ENCODE measurements around the gene ST6GALNAC6. TPM values are rescaled to one million over a fixed set of nuclear protein-coding genes. Genes with fewer than 3 reads are reported as not detected.

ST6GALNAC6 gene
- total and polyA plus RNA-seq, 10 of the 15 experiments (the other 5 are each of a cell fraction or from before 2014, with no cell fraction given) = 0.40 to 27.0 (median 16.8) TPM

DNA sequence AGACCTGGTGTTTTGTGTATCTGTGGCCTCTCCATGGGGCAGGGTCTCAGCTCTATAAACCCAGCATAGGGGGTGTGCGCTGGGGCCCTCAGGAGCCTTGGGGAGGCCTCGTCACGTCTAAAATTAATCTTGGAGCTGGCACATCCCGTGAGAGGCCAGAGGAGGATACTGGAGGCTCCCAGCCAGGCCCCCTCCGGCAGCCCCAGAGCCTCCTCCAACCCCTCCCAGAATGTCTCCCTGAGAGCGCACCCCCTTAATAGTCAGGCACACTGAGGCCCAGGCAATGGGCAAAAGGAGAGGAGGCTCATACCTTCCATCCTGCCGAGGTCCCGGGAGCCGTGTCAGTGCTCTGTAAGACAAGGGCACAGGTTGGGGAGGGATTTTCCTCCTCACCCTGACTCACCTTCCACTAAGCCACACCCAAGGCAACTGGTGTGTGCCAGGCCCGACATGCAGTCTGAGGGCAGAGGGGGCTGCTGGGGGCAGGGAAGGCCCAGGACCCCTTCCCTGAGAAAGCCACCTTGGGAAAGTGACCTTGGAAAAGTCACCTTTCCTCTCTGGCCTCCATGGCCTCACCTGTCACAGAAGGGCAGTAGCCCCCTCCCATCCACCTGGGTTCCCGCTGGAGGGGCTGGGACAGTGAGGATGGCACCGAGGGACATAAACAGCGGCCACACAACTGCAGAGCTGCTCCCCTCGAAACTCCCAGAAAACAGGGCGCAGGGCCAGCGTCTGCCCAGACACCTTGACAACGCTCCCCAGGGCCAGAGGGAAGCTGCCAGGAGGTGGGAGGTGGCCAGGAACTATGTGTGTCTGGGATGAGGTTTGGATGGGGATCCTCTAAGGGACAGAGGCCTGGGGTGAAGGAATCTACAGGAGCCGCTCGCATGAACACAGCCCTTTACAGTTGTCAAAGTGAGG lies 24.8 kb downstream of the ST6GALNAC6 start:
- H3K27ac ChIP-seq (ENCODE audit: control insufficient read depth, insufficient read depth) = no peak overlapping the region
- ChIA-PET RAD21 (ENCODE audit: unreplicated experiment) (interaction anchor here (1.4 kb wide), 1 partner anchor 47 kb away, joined by 4 read pairs; no protein-coding TSS in a partner anchor), CTCF (interaction anchor here (0.8 to 1.0 kb wide), 3 partner anchors 47 to 139 kb away, joined by 3 to 6 read pairs (median 3); partner anchors contain the start of gene TOR2A), SMC1A (ENCODE audit: uncharacterized antibody, unreplicated experiment) (no interaction called here), POLR2A (no interaction called here)
- H3K79me2 ChIP-seq (ENCODE audit: control insufficient read depth, insufficient read depth, low read length) = no peaks in the 10 kb centered on the region
- no peaks in the 10 kb centered on the region for H3K9me3 ChIP-seq (replicated peaks; ENCODE audit: control insufficient read depth, insufficient read depth, low read length)
- no peak overlapping the region for H3K4me3 ChIP-seq
- intact Hi-C loops (cut with micrococcal nuclease; ENCODE audit: unreplicated experiment) = no loop called here
- TF ChIP-seq SREBF2 (IDR thresholded peaks at IDR 0.05; ENCODE audit: low read length) = no peak
- no peak for TF ChIP-seq TCF12 (IDR thresholded peaks at IDR 0.05; ENCODE audit: low read depth, low read length)
- TF ChIP-seq, protein P1, sequence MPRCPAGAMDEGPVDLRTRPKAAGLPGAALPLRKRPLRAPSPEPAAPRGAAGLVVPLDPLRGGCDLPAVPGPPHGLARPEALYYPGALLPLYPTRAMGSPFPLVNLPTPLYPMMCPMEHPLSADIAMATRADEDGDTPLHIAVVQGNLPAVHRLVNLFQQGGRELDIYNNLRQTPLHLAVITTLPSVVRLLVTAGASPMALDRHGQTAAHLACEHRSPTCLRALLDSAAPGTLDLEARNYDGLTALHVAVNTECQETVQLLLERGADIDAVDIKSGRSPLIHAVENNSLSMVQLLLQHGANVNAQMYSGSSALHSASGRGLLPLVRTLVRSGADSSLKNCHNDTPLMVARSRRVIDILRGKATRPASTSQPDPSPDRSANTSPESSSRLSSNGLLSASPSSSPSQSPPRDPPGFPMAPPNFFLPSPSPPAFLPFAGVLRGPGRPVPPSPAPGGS (IDR thresholded peaks at IDR 0.05; ENCODE audit: borderline replicate concordance, insufficient read depth, low read depth, low read length, poor library complexity, severe bottlenecking) = no peak
- no peak for TF ChIP-seq RAD21 (IDR thresholded peaks at IDR 0.05; ENCODE audit: insufficient read depth, low read depth, low read length)
- TF ChIP-seq CHD1 (IDR thresholded peaks at IDR 0.05; ENCODE audit: low read depth, low read length) = no peak
- no peak for TF ChIP-seq SPI1 (IDR thresholded peaks at IDR 0.05; ENCODE audit: borderline replicate concordance, insufficient read depth, low read depth, low read length)
- TF ChIP-seq SMAD5 (IDR thresholded peaks at IDR 0.05; ENCODE audit: low read depth) = no peak
- no peak for TF ChIP-seq HDAC2 (IDR thresholded peaks at IDR 0.05)
- TF ChIP-seq, protein P2, sequence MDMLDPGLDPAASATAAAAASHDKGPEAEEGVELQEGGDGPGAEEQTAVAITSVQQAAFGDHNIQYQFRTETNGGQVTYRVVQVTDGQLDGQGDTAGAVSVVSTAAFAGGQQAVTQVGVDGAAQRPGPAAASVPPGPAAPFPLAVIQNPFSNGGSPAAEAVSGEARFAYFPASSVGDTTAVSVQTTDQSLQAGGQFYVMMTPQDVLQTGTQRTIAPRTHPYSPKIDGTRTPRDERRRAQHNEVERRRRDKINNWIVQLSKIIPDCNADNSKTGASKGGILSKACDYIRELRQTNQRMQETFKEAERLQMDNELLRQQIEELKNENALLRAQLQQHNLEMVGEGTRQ (IDR thresholded peaks at IDR 0.05; ENCODE audit: borderline replicate concordance, low read depth, low read length) = no peak
- no peak for TF ChIP-seq POLR2AphosphoS2 (IDR thresholded peaks at IDR 0.05; ENCODE audit: low read depth, low read length)
- TF ChIP-seq ATF7 (IDR thresholded peaks at IDR 0.05; ENCODE audit: low read depth) = no peak
- no peak for TF ChIP-seq MTA3 (IDR thresholded peaks at IDR 0.05; ENCODE audit: borderline replicate concordance, low read length)
- no peak for TF ChIP-seq TBL1XR1 (IDR thresholded peaks at IDR 0.05; ENCODE audit: low read depth, low read length)
- TF ChIP-seq IRF4 (IDR thresholded peaks at IDR 0.05; ENCODE audit: low read depth, low read length) = no peak
- no peak for TF ChIP-seq YY1 (IDR thresholded peaks at IDR 0.05; ENCODE audit: low read depth, low read length)
- no peak for TF ChIP-seq TCF3 (IDR thresholded peaks at IDR 0.05; ENCODE audit: borderline replicate concordance, insufficient read depth, low read depth, low read length)
- TF ChIP-seq TAF1 (IDR thresholded peaks at IDR 0.05; ENCODE audit: borderline replicate concordance, low read depth, low read length) = no peak
- no peak for TF ChIP-seq STAT1 (conservative IDR thresholded peaks at IDR 0.05)
- no TSS peak for BruUV-seq (replicated peaks)
- no peak overlapping the region for H3K4me2 ChIP-seq (ENCODE audit: control insufficient read depth, insufficient read depth)
- DNase-seq (ENCODE audit: low read depth, low spot score) = no peak
- no peaks in the 10 kb centered on the region for H4K20me1 ChIP-seq (ENCODE audit: control insufficient read depth, insufficient read depth)
- no peak for ATAC-seq
- no peaks in the 10 kb centered on the region for H3K36me3 ChIP-seq (ENCODE audit: control insufficient read depth in 2 of 2, insufficient read depth in 2 of 2, low read length in 1 of 2)
- peaks cover 5% of the 10 kb centered on the region; the same call in 1 of the 2 replicates for H3K4me1 ChIP-seq (ENCODE audit: control insufficient read depth, insufficient read depth, low read length)
- in situ Hi-C loops (cut with MboI) = no loop called here
- FAIRE-seq = no peak
- H2AFZ ChIP-seq (ENCODE audit: control insufficient read depth, low read depth, low read length) = no peak overlapping the region
- WGBS (ENCODE audit: insufficient coverage, insufficient replicate concordance, low lambda C conversion rate, missing lambda C conversion rate) = 58% methylated on average over 19 of the region's 19 CpGs
- no peaks in the 10 kb centered on the region; a peak in 1 of 4 replicates for H3K27me3 ChIP-seq (replicated peaks in 1 of 2; ENCODE audit: control insufficient read depth in 2 of 2, insufficient read depth in 2 of 2, low read length in 1 of 2)
- no peak overlapping the region for H3K9ac ChIP-seq (ENCODE audit: control insufficient read depth, insufficient read depth, low read length)

Data from GM12878 (cell line).